Measurements from ENCODE around the gene HACD2. TPM values are rescaled to one million over a fixed set of nuclear protein-coding genes. Genes with fewer than 3 reads are reported as not detected.
"Not testable (repeated sequence)": the region's sequence is repeated elsewhere in the genome, so short reads cannot be mapped to it uniquely, and the experiment has no call there.

HACD2 gene
- total RNA-seq, 2 experiments from 2014 or later, result 25.9 TPM

DNA sequence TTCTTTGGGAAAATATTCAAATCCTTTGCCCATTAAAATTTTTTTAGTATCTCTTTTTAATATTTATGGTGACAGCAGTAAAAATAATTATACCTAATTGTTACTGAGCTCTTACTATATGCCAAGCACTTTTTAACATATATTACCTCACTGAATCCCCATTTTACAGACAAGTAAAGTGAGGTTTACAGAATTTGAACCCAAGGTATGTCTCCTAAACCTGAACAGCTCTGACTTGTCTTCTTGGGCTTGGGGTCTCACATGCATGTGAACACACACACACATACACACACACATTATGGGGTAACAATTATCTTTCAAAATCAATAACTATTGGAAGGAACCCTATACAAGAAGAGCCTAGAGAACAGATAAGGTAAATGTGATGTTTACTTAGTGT, 73.8 kb downstream of the HACD2 start:
- intact Hi-C loops (cut with micrococcal nuclease), result no loop called here
- no peak overlapping the region for H3K4me3 Mint-ChIP-seq
- DNase-seq, result no peak
- no peak overlapping the region for H3K27ac Mint-ChIP-seq
- peaks cover 10% of the 10 kb centered on the region for H3K36me3 Mint-ChIP-seq (ENCODE audit: low read depth)
- no peaks in the 10 kb centered on the region for H3K9me3 Mint-ChIP-seq
- CTCF ChIA-PET, result no interaction called here
- H3K4me1 Mint-ChIP-seq (ENCODE audit: low read depth), result no peaks in the 10 kb centered on the region
- no peaks in the 10 kb centered on the region for H3K27me3 Mint-ChIP-seq (ENCODE audit: low read depth)

DNA sequence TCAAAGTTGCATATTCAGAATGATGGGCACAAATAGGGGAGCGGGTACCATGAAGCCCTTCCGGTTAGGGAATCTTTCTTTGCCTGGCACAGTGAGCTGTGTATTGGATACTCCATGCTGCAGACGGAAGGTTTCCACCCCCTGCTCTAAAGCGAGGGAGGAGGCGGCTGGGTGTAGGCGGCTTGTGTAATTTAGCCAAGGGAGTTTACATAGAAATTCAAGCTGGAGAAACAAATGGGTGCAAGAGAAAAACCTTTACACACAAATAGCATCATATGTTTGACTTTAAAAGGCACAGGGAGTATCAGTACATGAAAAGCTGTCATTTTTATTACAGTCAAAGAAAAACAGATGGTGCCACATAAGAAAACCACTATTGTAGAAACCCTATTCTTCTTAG, 76.7 kb downstream of the HACD2 start:
- Mint-ChIP-seq H3K27ac (no peak overlapping the region), H3K9me3 (no peaks in the 10 kb centered on the region), H3K36me3 (ENCODE audit: low read depth) (peaks cover 4% of the 10 kb centered on the region), H3K27me3 (ENCODE audit: low read depth) (no peaks in the 10 kb centered on the region), H3K4me1 (ENCODE audit: low read depth) (no peaks in the 10 kb centered on the region), H3K4me3 (no peak overlapping the region)
- DNase-seq, result no peak
- CTCF ChIA-PET, result interaction anchor here (1.3 to 1.5 kb wide), 2 partner anchors 18 to 19 kb away, joined by 3 to 4 read pairs; no protein-coding TSS in a partner anchor
- intact Hi-C loops (cut with micrococcal nuclease), result no loop called here

DNA sequence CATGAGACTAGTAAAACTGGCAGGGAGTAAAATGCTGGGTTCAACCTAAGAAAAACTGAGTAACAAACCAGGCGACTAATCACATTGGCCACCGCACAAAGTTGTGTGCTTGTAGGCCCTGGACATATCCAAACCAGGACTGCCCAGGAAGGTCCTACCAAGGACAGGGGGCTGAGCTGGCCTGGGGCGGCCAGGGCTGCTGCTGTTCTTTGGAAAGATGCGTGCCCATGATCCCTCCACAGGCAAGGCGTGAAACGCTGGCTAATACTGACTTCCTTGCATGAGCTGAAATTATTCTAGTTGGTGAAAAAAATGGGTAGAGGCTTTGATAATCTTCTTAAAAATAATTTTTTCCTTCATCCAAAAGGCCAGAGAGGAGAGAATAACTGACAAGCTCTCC, 79.0 kb downstream of the HACD2 start:
- no peak for DNase-seq
- H3K27me3 Mint-ChIP-seq (ENCODE audit: low read depth), result no peaks in the 10 kb centered on the region
- no peaks in the 10 kb centered on the region for H3K4me1 Mint-ChIP-seq (ENCODE audit: low read depth)
- no peak overlapping the region for H3K4me3 Mint-ChIP-seq
- CTCF ChIA-PET, result no interaction called here
- H3K9me3 Mint-ChIP-seq, result no peaks in the 10 kb centered on the region
- H3K27ac Mint-ChIP-seq, result no peak overlapping the region
- intact Hi-C loops (cut with micrococcal nuclease), result no loop called here
- peaks cover 9% of the 10 kb centered on the region for H3K36me3 Mint-ChIP-seq (ENCODE audit: low read depth)

DNA sequence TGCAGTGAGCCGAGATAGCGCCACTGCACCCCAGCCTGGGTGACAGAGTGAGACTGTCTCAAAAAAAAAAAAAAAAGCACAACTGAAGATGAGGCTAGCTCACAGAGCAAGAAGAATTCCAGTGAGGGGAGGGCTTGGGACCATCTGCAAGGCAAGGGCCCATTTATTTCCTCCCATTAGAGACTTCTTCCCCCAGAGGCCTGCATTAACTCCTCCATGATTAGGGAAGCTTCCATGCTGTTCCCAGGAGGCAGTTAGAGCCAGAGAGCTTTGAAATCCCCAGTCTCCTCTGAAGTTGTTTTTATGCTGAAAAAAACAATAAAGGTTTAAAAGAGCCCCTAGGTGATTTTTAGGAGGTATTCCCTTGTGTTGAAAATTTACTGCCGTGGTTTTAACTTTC, 81.7 kb downstream of the HACD2 start:
- H3K27me3 Mint-ChIP-seq (ENCODE audit: low read depth), result no peaks in the 10 kb centered on the region
- H3K27ac Mint-ChIP-seq, result no peak overlapping the region
- no peaks in the 10 kb centered on the region for H3K9me3 Mint-ChIP-seq
- DNase-seq, result no peak
- H3K36me3 Mint-ChIP-seq (ENCODE audit: low read depth), result peaks cover 14% of the 10 kb centered on the region
- no peak overlapping the region for H3K4me3 Mint-ChIP-seq
- H3K4me1 Mint-ChIP-seq (ENCODE audit: low read depth), result no peaks in the 10 kb centered on the region
- intact Hi-C loops (cut with micrococcal nuclease), result no loop called here
- CTCF ChIA-PET, result interaction anchor here (0.6 to 1.2 kb wide), 2 partner anchors 48 to 54 kb away, joined by 3 read pairs; partner anchors contain the start of gene ADCY5

DNA sequence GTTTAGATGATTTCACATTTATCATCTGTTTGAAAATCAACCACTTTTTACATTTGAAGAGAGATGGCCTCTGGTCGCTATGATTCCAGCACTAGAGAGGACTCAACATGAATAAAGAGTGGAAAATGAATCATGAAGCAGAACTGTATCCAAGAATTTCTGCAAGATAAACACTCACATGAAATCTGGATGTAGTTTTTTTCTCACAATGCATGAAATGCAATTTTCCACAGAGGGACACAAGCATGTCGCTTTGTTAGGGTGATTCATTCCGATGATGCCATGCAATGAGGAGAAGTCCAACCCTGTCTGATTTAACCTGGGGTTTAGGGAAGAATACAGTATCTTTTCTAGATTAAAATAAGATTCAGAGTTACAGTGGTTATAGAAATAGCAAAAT, 85.5 kb downstream of the HACD2 start:
- H3K4me1 Mint-ChIP-seq (ENCODE audit: low read depth), result no peaks in the 10 kb centered on the region
- no peak overlapping the region for H3K27ac Mint-ChIP-seq
- H3K4me3 Mint-ChIP-seq, result no peak overlapping the region
- CTCF ChIA-PET, result no interaction called here
- no peaks in the 10 kb centered on the region for H3K27me3 Mint-ChIP-seq (ENCODE audit: low read depth)
- DNase-seq, result no peak
- intact Hi-C loops (cut with micrococcal nuclease), result no loop called here
- peaks cover 20% of the 10 kb centered on the region for H3K36me3 Mint-ChIP-seq (ENCODE audit: low read depth)
- no peaks in the 10 kb centered on the region for H3K9me3 Mint-ChIP-seq

DNA sequence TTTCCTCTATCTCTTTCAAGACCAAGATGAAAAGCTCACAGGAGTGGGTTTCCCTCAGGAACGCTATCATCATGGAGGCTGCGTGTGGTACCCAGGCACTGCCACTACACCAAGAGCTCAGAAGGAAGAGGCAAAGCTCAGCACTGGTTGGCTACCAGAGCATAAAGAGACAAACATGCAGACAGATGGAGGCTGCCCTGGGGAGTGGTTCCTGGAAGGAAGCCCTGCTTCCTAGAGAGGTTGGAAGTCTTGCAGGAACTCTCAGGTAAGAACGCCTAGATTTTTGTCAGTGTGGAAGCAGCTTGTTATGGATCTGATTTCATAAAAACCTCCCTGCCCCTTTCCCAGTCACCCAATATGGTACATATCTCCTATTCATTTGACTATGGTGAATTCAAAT, 86.1 kb downstream of the HACD2 start:
- H3K9me3 Mint-ChIP-seq, result no peaks in the 10 kb centered on the region
- peaks cover 20% of the 10 kb centered on the region for H3K36me3 Mint-ChIP-seq (ENCODE audit: low read depth)
- no peaks in the 10 kb centered on the region for H3K27me3 Mint-ChIP-seq (ENCODE audit: low read depth)
- no peak overlapping the region for H3K4me3 Mint-ChIP-seq
- CTCF ChIA-PET, result interaction anchor here (1.1 kb wide), 1 partner anchor 60 kb away, joined by 4 read pairs; no protein-coding TSS in a partner anchor
- no peaks in the 10 kb centered on the region for H3K4me1 Mint-ChIP-seq (ENCODE audit: low read depth)
- intact Hi-C loops (cut with micrococcal nuclease), result no loop called here
- H3K27ac Mint-ChIP-seq, result no peak overlapping the region
- no peak for DNase-seq

DNA sequence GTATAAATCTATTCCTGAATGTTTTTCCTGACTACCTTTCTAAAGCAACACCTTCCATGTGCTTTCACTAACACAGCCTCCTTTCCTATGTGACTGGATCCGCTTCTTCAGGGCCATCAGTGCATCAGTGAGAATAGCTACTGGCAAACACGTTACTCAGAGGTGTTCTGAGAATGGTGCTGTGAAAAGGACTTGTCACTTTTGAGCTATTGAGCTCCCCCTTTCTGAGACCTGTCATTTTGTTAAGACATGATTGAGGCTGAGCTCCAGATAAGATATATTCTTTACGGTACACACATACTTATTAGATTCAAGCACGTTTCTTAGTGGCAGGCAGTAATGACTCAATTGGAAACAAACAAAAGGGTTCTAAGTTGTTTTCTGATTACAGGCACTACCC, 90.9 kb downstream of the HACD2 start:
- Mint-ChIP-seq H3K27me3 (ENCODE audit: low read depth) (no peaks in the 10 kb centered on the region), H3K4me1 (ENCODE audit: low read depth) (no peaks in the 10 kb centered on the region), H3K9me3 (no peaks in the 10 kb centered on the region), H3K27ac (no peak overlapping the region), H3K36me3 (ENCODE audit: low read depth) (peaks cover 16% of the 10 kb centered on the region), H3K4me3 (no peak overlapping the region)
- intact Hi-C loops (cut with micrococcal nuclease), result no loop called here
- CTCF ChIA-PET, result interaction anchor here (0.6 to 1.0 kb wide), 2 partner anchors 57 to 60 kb away, joined by 3 to 5 read pairs; no protein-coding TSS in a partner anchor
- DNase-seq, result no peak

DNA sequence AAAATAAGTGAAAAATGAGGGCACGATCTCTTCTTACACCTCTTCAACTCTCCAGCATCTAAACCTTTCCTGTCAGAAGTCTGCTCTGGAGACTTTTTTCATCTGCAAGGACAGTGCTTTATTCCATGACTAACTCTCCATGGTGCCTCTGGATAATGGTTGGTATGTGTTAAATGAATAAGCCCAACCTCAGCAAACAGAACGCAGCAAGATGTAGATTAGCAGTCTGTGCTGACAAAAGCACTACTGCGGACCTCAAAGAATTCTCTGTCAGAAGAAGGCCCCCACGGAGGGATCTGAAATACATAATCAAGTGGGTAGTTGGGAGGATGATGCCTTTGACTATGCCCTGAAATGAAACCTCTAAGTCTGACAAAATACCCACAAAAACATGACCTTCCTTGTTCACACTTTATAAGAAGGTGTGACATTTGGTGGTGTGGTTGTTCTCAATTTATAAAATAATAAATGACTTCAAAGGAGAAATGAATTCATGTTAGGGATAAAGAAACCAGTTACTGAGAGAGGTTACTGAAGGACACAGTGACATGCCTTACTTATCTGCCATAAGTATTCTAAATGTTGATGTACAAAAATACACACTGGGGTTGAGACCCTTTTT, 92.8 kb downstream of the HACD2 start:
- H3K4me1 Mint-ChIP-seq (ENCODE audit: low read depth), result no peaks in the 10 kb centered on the region
- CTCF ChIA-PET, result no interaction called here
- H3K27me3 Mint-ChIP-seq (ENCODE audit: low read depth), result no peaks in the 10 kb centered on the region
- H3K9me3 Mint-ChIP-seq, result no peaks in the 10 kb centered on the region
- DNase-seq, result no peak
- no peak overlapping the region for H3K4me3 Mint-ChIP-seq
- no peak overlapping the region for H3K27ac Mint-ChIP-seq
- intact Hi-C loops (cut with micrococcal nuclease), result no loop called here
- peaks cover 12% of the 10 kb centered on the region for H3K36me3 Mint-ChIP-seq (ENCODE audit: low read depth)

DNA sequence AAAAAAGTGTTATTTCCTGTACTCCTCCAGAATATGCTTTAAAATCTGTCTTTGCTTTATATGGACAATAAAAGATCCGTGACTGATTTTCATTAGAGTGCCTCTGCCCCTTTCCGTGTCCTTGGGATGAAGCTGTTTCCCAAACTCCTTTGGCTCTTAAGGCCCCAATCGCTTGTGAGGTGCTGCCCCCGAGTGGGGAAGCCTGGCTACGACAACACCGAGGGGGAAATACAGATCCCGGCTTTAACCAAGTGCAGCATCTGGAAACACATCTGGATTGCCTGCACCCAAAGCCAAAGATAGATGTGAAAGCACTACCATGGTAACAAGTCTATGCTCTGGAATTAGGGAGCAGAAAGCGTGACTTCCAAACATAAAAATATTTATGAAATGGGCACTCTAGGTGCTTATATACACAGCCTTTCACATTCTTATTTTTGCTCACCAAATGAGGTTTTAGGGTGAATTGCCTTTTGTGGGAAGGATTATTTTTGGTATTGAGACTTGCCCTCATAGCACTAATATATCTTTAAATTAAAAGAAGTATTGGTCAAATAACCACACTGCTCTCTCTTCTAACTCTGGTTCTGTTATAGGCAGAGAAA, 95.4 kb downstream of the HACD2 start:
- H3K27me3 Mint-ChIP-seq (ENCODE audit: low read depth), result no peaks in the 10 kb centered on the region
- no peaks in the 10 kb centered on the region for H3K4me1 Mint-ChIP-seq (ENCODE audit: low read depth)
- intact Hi-C loops (cut with micrococcal nuclease), result loop anchor here (1.0 to 2.0 kb wide), 3 partner anchors 41 to 160 kb away; partner anchors contain the start of gene ADCY5
- CTCF ChIA-PET, result interaction anchor here (0.6 to 3.1 kb wide), 9 partner anchors 9 to 412 kb away, joined by 3 to 20 read pairs (median 4); no protein-coding TSS in a partner anchor
- H3K27ac Mint-ChIP-seq, result no peak overlapping the region
- peaks cover 4% of the 10 kb centered on the region for H3K36me3 Mint-ChIP-seq (ENCODE audit: low read depth)
- no peak overlapping the region for H3K4me3 Mint-ChIP-seq
- peak; percentile 70 for DNase-seq
- no peaks in the 10 kb centered on the region for H3K9me3 Mint-ChIP-seq

DNA sequence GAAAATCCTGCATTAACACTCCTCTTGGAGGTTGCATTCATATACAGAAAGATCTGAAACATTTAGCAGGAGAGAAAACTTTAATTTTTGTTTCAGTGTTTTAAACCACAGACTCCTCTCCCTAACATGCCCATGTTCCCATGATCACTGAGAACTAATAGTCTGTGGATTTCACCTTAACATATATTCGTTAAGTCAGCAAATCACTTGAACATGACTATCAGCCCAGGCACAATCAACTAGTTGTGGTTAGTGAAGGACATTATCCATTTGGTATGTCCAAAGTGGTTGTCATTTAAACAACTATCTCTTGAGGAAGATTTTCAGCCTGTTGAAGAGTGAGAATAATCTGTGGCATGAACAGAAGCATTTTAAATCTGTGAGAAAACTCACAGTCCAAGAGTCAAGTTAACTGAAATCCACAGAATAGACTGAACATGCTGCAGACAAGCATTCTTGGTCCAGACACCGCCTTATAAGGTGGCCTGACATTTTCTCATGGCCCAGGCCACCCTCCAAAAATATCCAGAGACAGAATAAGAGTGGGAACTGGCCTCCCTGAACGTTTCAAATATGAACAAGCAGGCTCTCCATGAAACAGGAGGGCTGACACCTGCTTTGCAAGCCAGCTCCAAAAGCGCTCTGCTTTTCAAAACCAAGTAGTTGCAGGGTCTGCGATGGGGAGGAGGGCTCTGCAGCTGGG, 96.1 kb downstream of the HACD2 start:
- no peaks in the 10 kb centered on the region for H3K27me3 Mint-ChIP-seq (ENCODE audit: low read depth)
- DNase-seq, result no peak
- no peak overlapping the region for H3K4me3 Mint-ChIP-seq
- CTCF ChIA-PET, result interaction anchor here (0.6 to 3.1 kb wide), 9 partner anchors 9 to 547 kb away, joined by 3 to 20 read pairs (median 3); no protein-coding TSS in a partner anchor
- no peaks in the 10 kb centered on the region for H3K9me3 Mint-ChIP-seq
- H3K27ac Mint-ChIP-seq, result no peak overlapping the region
- intact Hi-C loops (cut with micrococcal nuclease), result loop anchor here (1.0 to 2.0 kb wide), 3 partner anchors 40 to 159 kb away; partner anchors contain the start of gene ADCY5
- peaks cover 4% of the 10 kb centered on the region for H3K36me3 Mint-ChIP-seq (ENCODE audit: low read depth)
- no peaks in the 10 kb centered on the region for H3K4me1 Mint-ChIP-seq (ENCODE audit: low read depth)

DNA sequence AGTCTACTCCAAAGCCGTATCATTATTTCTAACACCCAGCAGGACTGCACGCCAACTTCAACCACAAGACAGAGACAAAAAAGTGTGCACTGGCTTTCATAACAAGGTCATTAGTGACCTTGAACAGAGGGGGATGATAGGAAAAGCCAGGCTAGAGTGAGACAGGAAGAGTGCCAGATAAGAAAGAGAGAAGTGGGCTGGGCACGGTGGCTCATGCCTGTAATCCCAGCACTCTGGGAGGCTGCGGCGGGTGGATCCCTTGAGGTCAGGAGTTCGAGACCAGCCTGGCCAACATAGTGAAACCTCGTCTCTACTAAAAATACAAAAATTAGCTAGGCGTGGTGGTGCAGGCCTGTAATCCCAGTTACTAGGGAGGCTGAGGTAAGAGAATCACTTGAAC, 97.8 kb downstream of the HACD2 start:
- H3K36me3 Mint-ChIP-seq (ENCODE audit: low read depth); H3K27ac Mint-ChIP-seq; DNase-seq; H3K9me3 Mint-ChIP-seq; H3K4me1 Mint-ChIP-seq (ENCODE audit: low read depth); intact Hi-C loops (cut with micrococcal nuclease); CTCF ChIA-PET; H3K27me3 Mint-ChIP-seq (ENCODE audit: low read depth); H3K4me3 Mint-ChIP-seq: not testable (repeated sequence)

DNA sequence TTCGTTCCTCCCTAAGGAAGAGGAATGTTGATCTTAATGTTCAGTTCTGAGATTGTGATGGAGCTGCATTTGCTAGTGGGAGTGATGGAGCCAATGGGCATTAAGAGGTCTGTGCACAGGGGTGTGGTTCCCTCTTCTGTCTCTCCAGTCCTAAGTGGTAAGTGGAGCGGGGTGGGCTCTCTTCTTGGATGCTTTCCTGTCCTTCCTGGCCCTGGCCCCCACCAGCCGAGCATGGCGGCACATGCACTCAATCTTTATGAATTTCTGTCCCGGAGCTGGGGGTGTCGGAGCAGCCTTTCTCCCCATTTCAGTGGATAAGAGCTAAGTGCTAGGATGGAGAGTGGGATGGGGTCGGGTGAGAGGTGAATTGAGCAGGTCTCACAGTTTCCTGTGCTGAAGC, 98.4 kb downstream of the HACD2 start:
- H3K4me3 Mint-ChIP-seq, result no peak overlapping the region
- H3K9me3 Mint-ChIP-seq, result no peaks in the 10 kb centered on the region
- peaks cover 3% of the 10 kb centered on the region for H3K36me3 Mint-ChIP-seq (ENCODE audit: low read depth)
- intact Hi-C loops (cut with micrococcal nuclease), result no loop called here
- no peaks in the 10 kb centered on the region for H3K4me1 Mint-ChIP-seq (ENCODE audit: low read depth)
- no peak for DNase-seq
- CTCF ChIA-PET, result no interaction called here
- H3K27me3 Mint-ChIP-seq (ENCODE audit: low read depth), result no peaks in the 10 kb centered on the region
- no peak overlapping the region for H3K27ac Mint-ChIP-seq
